Astrocyte (in vitro differentiated cells and primary cell): ENCODE measurements around the gene RIMBP2.

Experiments
- EZH2 ChIP-seq: IDR thresholded peaks from 2 replicates; pipeline ENCODE4 v1.6.1; 2012; ENCODE audit warnings: mild to moderate bottlenecking, low read length, inconsistent platforms; ENCODE audit not compliant: insufficient read depth
- TF ChIP-seq, protein P1 (sequence below): IDR thresholded peaks from 2 replicates; pipeline ENCODE4 v1.5.1; 2011; ENCODE audit warnings: low read depth, mild to moderate bottlenecking, inconsistent platforms, low read length, moderate library complexity; ENCODE audit not compliant: insufficient read depth

DNA sequence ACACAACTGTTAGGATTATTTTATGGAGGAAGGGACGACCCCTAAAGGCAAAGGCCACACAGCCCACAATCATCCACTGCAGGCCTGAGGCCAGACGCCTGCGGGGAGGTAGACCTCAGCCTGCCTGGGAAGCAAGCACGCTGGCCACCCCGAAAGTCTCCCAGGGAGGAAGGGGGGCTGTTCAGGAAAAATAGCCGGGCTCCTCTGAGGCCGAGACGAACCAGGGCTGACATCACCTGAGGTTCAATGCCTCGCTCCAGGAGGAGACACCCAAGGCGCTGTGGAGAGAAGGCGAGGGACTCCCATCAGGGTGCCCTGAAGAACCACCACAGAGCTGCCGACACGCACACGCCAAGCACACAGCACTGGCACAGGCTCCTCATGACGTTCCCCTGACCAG, 251.1 kb downstream of the RIMBP2 start:
- TF ChIP-seq, protein P1, sequence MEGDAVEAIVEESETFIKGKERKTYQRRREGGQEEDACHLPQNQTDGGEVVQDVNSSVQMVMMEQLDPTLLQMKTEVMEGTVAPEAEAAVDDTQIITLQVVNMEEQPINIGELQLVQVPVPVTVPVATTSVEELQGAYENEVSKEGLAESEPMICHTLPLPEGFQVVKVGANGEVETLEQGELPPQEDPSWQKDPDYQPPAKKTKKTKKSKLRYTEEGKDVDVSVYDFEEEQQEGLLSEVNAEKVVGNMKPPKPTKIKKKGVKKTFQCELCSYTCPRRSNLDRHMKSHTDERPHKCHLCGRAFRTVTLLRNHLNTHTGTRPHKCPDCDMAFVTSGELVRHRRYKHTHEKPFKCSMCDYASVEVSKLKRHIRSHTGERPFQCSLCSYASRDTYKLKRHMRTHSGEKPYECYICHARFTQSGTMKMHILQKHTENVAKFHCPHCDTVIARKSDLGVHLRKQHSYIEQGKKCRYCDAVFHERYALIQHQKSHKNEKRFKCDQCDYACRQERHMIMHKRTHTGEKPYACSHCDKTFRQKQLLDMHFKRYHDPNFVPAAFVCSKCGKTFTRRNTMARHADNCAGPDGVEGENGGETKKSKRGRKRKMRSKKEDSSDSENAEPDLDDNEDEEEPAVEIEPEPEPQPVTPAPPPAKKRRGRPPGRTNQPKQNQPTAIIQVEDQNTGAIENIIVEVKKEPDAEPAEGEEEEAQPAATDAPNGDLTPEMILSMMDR = no peak
- TF ChIP-seq EZH2 = no peak
